GM19395 (cell line): ENCODE measurements around the gene COL10A1.

Source experiments
- ATAC-seq: cut with Tn5 transposase; IDR thresholded peaks from one replicate; pipeline ENCODE4 v1.9.1; 2021; ENCODE audit warnings: mild to moderate bottlenecking, moderate library complexity; ENCODE audit not compliant: unreplicated experiment

The COL10A1 gene

GRCh38 chr6:116088946-116089345 lies 37.0 kb downstream of the COL10A1 start:
- no peak for ATAC-seq

GRCh38 chr6:116087437-116088027 lies 38.4 kb downstream of the COL10A1 start:
- ATAC-seq, result peak; percentile 96

GRCh38 chr6:116084284-116084683 lies 41.6 kb downstream of the COL10A1 start:
- no peak for ATAC-seq

- no peak for ATAC-seq
Observed at GRCh38 chr6:116083052-116083451, 42.9 kb downstream of the COL10A1 start.

GRCh38 chr6:116078945-116079344 lies 47.0 kb downstream of the COL10A1 start:
- no peak for ATAC-seq

GRCh38 chr6:116078522-116078921 lies 47.4 kb downstream of the COL10A1 start:
- ATAC-seq, result no peak

- no peak for ATAC-seq
Observed at GRCh38 chr6:116074732-116075390, 51.1 kb downstream of the COL10A1 start.

GRCh38 chr6:116073765-116074440 lies 52.0 kb downstream of the COL10A1 start:
- no peak for ATAC-seq

- ATAC-seq, result no peak
Observed at GRCh38 chr6:116072368-116072767, 53.6 kb downstream of the COL10A1 start.

- ATAC-seq, result no peak
Observed at GRCh38 chr6:116070616-116071389, 55.1 kb downstream of the COL10A1 start.

- ATAC-seq, result no peak
Observed at GRCh38 chr6:116070101-116070500, 55.8 kb downstream of the COL10A1 start.
